OCI-LY3 (cell line): ENCODE results near the gene CHERP.

Source experiments
- CTCF ChIP-seq: fragments of 200-600, 300-600 bp; sonication (generic); IDR thresholded peaks from 2 replicates; pipeline ENCODE4 v1.5.1; 2014; ENCODE audit warnings: antibody characterized with exemption, low read length, low read depth
- EZH2phosphoT487 ChIP-seq: fragments of 200-600 bp; shearing (Covaris generic); IDR thresholded peaks from 2 replicates; pipeline ENCODE4 v1.6.1; 2018; ENCODE audit warnings: antibody characterized with exemption, mixed run types, low read depth

- TF ChIP-seq CTCF = no peak
- TF ChIP-seq EZH2phosphoT487 = no peak
These were observed 37.1 kb upstream of the CHERP start for GRCh38 chr19:16579381-16579780.
